ENCODE measurements around the gene PLCB1.

DNA sequence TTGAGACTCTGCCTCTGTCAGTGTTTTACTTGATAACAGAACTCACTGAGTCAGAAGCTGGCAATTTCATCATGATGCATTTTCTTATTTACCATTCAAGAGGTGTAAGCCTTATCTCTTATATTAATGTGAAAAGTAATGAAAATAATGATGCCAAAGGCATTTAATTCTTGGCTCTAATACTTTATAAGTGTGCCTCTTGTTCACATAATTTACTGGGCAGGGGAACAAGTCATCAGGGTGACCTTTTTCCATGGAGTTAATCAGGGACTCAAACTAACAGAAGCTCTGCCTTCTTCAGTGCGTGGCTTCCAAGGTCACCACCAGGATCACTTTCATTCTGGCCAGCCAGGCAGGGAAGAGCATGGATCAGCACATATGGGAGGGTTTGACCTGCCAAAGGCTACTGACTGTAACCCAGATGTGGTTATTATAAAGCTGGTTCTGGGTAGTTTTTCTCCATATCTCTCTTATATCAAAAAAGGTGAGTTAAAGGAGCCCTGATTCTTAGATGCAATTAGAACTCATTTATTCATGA, 5.2 kb upstream of the PLCB1 start:
- TF ChIP-seq, protein P1, sequence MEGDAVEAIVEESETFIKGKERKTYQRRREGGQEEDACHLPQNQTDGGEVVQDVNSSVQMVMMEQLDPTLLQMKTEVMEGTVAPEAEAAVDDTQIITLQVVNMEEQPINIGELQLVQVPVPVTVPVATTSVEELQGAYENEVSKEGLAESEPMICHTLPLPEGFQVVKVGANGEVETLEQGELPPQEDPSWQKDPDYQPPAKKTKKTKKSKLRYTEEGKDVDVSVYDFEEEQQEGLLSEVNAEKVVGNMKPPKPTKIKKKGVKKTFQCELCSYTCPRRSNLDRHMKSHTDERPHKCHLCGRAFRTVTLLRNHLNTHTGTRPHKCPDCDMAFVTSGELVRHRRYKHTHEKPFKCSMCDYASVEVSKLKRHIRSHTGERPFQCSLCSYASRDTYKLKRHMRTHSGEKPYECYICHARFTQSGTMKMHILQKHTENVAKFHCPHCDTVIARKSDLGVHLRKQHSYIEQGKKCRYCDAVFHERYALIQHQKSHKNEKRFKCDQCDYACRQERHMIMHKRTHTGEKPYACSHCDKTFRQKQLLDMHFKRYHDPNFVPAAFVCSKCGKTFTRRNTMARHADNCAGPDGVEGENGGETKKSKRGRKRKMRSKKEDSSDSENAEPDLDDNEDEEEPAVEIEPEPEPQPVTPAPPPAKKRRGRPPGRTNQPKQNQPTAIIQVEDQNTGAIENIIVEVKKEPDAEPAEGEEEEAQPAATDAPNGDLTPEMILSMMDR (IDR thresholded peaks at IDR 0.05; ENCODE audit: poor library complexity), result no peak
- TF ChIP-seq EZH2phosphoT487 (IDR thresholded peaks at IDR 0.05; ENCODE audit: low read depth, severe bottlenecking, unreplicated experiment), result no peak
- no peak for TF ChIP-seq EZH2 (IDR thresholded peaks at IDR 0.05; ENCODE audit: borderline replicate concordance)

Data from hepatocyte (in vitro differentiated cells).